Prostate gland (tissue), 2 donors: ENCODE results near the gene PHF20. TPM values are rescaled to one million over a fixed set of nuclear protein-coding genes. Genes with fewer than 3 reads are reported as not detected.

Experiments
- DNase-seq: peaks from one replicate; pipeline ENCODE4 v3.0.0-alpha.2; 2019; ENCODE audit warnings: low spot score
- H3K27ac ChIP-seq, 2 donors: fragments of 200-600 bp; sonication (generic); 2 replicates each; pipeline ENCODE4 v1.5.1; 2017 to 2019
- H3K27me3 ChIP-seq: fragments of 200-600 bp; sonication (generic); replicated peaks from 2 replicates; pipeline ENCODE4 v1.5.1; 2019; ENCODE audit not compliant: insufficient read depth
- H3K36me3 ChIP-seq, 2 donors: fragments of 200-600 bp; sonication (generic); 1 replicate in 1 of 2; 2 replicates in 1 of 2; pipeline versions ENCODE4 v1.5.1 to v1.8.1; 2017 to 2019
- H3K4me1 ChIP-seq: fragments of 200-600 bp; sonication (generic); replicated peaks from 2 replicates; pipeline ENCODE4 v1.5.1; 2019
- H3K4me3 ChIP-seq, 2 donors: fragments of 200-600 bp; sonication (generic); 2 replicates each; pipeline ENCODE4 v1.5.1; 2017 to 2019
- H3K9me3 ChIP-seq: fragments of 200-600 bp; sonication (generic); 2 replicates; pipeline ENCODE4 v1.5.1; 2017
- CTCF ChIP-seq, 4 experiments: fragments of 200-600 bp in 2 of 4; fragments of 450-650 bp in 2 of 4; sonication (generic) in 2 of 4; IDR thresholded peaks; 1 replicate in 3 of 4; 2 replicates in 1 of 4; pipeline ENCODE4 v1.5.1; 2016 to 2019; ENCODE audit warnings: antibody characterized with exemption in 4 of 4, mild to moderate bottlenecking in 2 of 4, moderate library complexity in 2 of 4
- POLR2A ChIP-seq: fragments of 450-650 bp; IDR thresholded peaks from one replicate; pipeline ENCODE4 v1.6.1; 2016; ENCODE audit warnings: antibody characterized with exemption, mild to moderate bottlenecking
- POLR2AphosphoS5 ChIP-seq: sonication (generic); formaldehyde crosslinking; IDR thresholded peaks from one replicate; pipeline ENCODE4 v1.6.1; 2017; ENCODE audit warnings: antibody characterized with exemption
- WGBS: methylation state at CpG from one replicate; pipeline ENCODE4 v1.1.5; 2018; 5-methylcytosine and 5-hydroxymethylcytosine counted together
- intact Hi-C: fragments of 100-400 bp; cut with DNase I; formaldehyde crosslinking; loops from one replicate; pipeline ENCODE4 v1.14.2; 2022
- total RNA-seq, 2 donors: library from RNA; depleted of rRNA; stranded (reverse); fragments of >200 nt; gene quantifications; one replicate each; pipeline ENCODE4 v1.1.0, GENCODE V29; 2016

PHF20 gene
- total RNA-seq, 2 donors from 2014 or later, result 34.7 to 61.1 TPM

GRCh38 chr20:35826397-35826998, 54.7 kb downstream of the PHF20 start:
- H3K4me1 ChIP-seq, result no peaks in the 10 kb centered on the region
- no peaks in the 10 kb centered on the region for H3K36me3 ChIP-seq
- no peaks in the 10 kb centered on the region for H3K27me3 ChIP-seq
- no peak for DNase-seq
- 89% methylated on average over 1 of the region's 1 CpG for WGBS
- no peak overlapping the region for H3K27ac ChIP-seq
- no peaks in the 10 kb centered on the region for H3K9me3 ChIP-seq
- intact Hi-C loops, result no loop called here
- H3K4me3 ChIP-seq, result no peak overlapping the region
- TF ChIP-seq POLR2AphosphoS5, result no peak
- no peak for TF ChIP-seq CTCF (IDR thresholded peaks at IDR 0.05)
- no peak for TF ChIP-seq POLR2A

GRCh38 chr20:35828434-35828833, 56.6 kb downstream of the PHF20 start:
- no peak for DNase-seq
- intact Hi-C loops, result no loop called here
- Histone ChIP-seq H3K36me3 (no peaks in the 10 kb centered on the region), H3K27me3 (no peaks in the 10 kb centered on the region), H3K27ac (no peak overlapping the region), H3K4me1 (no peaks in the 10 kb centered on the region), H3K9me3 (no peaks in the 10 kb centered on the region), H3K4me3 (no peak overlapping the region)
- TF ChIP-seq CTCF (IDR thresholded peaks at IDR 0.05), result no peak
- TF ChIP-seq POLR2AphosphoS5, result no peak
- no peak for TF ChIP-seq POLR2A
- 56% methylated on average over 3 of the region's 3 CpGs for WGBS

GRCh38 chr20:35828916-35829315, 57.1 kb downstream of the PHF20 start:
- H3K4me3 ChIP-seq, result no peak overlapping the region
- intact Hi-C loops, result no loop called here
- no peaks in the 10 kb centered on the region for H3K9me3 ChIP-seq
- H3K4me1 ChIP-seq, result no peaks in the 10 kb centered on the region
- H3K27ac ChIP-seq, result no peak overlapping the region
- WGBS, result 94% methylated on average over 4 of the region's 4 CpGs
- TF ChIP-seq CTCF (IDR thresholded peaks at IDR 0.05), result no peak
- no peak for TF ChIP-seq POLR2A
- TF ChIP-seq POLR2AphosphoS5, result no peak
- H3K27me3 ChIP-seq, result no peaks in the 10 kb centered on the region
- H3K36me3 ChIP-seq, result no peaks in the 10 kb centered on the region
- DNase-seq, result no peak

GRCh38 chr20:35830264-35830663, 58.4 kb downstream of the PHF20 start:
- no peaks in the 10 kb centered on the region for H3K4me1 ChIP-seq
- no peaks in the 10 kb centered on the region for H3K27me3 ChIP-seq
- TF ChIP-seq POLR2A, result no peak
- TF ChIP-seq CTCF (IDR thresholded peaks at IDR 0.05), result no peak
- no peak for TF ChIP-seq POLR2AphosphoS5
- DNase-seq, result no peak
- H3K27ac ChIP-seq, result no peak overlapping the region
- H3K36me3 ChIP-seq, result no peaks in the 10 kb centered on the region
- H3K4me3 ChIP-seq, result no peak overlapping the region
- intact Hi-C loops, result no loop called here
- no peaks in the 10 kb centered on the region for H3K9me3 ChIP-seq

- WGBS, result 82% methylated on average over 1 of the region's 1 CpG
- Histone ChIP-seq H3K27ac (no peak overlapping the region), H3K27me3 (no peaks in the 10 kb centered on the region), H3K4me3 (no peak overlapping the region), H3K36me3 (no peaks in the 10 kb centered on the region), H3K4me1 (no peaks in the 10 kb centered on the region), H3K9me3 (no peaks in the 10 kb centered on the region)
- intact Hi-C loops, result no loop called here
- no peak for TF ChIP-seq POLR2A
- TF ChIP-seq CTCF (IDR thresholded peaks at IDR 0.05), result no peak
- TF ChIP-seq POLR2AphosphoS5, result no peak
- DNase-seq, result no peak
Measured at GRCh38 chr20:35831029-35831428, 59.2 kb downstream of the PHF20 start.
